ENCODE data around the gene ATP6V1G3. TPM values are rescaled to one million over a fixed set of nuclear protein-coding genes. Genes with fewer than 3 reads are reported as not detected.

ATP6V1G3 gene
- total RNA-seq, 1 donor from 2014 or later = not detected

DNA sequence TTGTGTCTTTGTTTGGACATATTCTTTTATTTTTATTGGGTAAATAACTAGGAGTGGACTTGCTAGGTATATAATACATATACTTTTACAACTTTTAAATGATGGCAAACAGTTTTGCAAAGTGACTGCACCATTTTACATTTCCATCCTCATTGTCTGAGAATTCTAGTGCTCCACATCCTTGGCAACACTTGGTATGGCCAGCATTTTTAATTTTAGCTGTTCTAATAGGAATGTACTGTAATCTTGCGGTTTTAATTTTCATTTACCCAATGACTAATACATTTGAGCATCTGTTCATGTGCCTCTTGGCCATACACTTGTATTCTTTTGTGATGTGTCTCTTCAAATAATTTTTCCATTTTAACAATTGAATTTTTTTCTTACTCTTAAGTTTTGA is 37.0 kb upstream of the ATP6V1G3 start:
- no peaks in the 10 kb centered on the region for H3K27me3 ChIP-seq
- no peak for DNase-seq (ENCODE audit: low spot score)
- H3K27me3 Mint-ChIP-seq (ENCODE audit: insufficient read depth, low read depth) = no peaks in the 10 kb centered on the region
- no peak overlapping the region for H3K4me2 ChIP-seq
- H4K20me1 ChIP-seq (ENCODE audit: low read depth) = no peaks in the 10 kb centered on the region
- H3K36me3 ChIP-seq = no peaks in the 10 kb centered on the region
- no peak overlapping the region for H3K27ac Mint-ChIP-seq
- no peak overlapping the region for H3K4me3 ChIP-seq
- H3K4me3 Mint-ChIP-seq = no peak overlapping the region
- no peaks in the 10 kb centered on the region for H3K4me1 Mint-ChIP-seq
- H3F3A ChIP-seq (ENCODE audit: low read depth) = no peaks in the 10 kb centered on the region
- H2AFZ ChIP-seq (replicated peaks) = no peak overlapping the region
- no peaks in the 10 kb centered on the region for H3K4me1 ChIP-seq
- peaks cover 14% of the 10 kb centered on the region for H3K9me3 Mint-ChIP-seq
- no peak for TF ChIP-seq EZH2phosphoT487 (IDR thresholded peaks at IDR 0.05)
- TF ChIP-seq, protein P1, sequence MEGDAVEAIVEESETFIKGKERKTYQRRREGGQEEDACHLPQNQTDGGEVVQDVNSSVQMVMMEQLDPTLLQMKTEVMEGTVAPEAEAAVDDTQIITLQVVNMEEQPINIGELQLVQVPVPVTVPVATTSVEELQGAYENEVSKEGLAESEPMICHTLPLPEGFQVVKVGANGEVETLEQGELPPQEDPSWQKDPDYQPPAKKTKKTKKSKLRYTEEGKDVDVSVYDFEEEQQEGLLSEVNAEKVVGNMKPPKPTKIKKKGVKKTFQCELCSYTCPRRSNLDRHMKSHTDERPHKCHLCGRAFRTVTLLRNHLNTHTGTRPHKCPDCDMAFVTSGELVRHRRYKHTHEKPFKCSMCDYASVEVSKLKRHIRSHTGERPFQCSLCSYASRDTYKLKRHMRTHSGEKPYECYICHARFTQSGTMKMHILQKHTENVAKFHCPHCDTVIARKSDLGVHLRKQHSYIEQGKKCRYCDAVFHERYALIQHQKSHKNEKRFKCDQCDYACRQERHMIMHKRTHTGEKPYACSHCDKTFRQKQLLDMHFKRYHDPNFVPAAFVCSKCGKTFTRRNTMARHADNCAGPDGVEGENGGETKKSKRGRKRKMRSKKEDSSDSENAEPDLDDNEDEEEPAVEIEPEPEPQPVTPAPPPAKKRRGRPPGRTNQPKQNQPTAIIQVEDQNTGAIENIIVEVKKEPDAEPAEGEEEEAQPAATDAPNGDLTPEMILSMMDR (IDR thresholded peaks at IDR 0.05) = no peak
- no peak for TF ChIP-seq EZH2 (IDR thresholded peaks at IDR 0.05)
- no peaks in the 10 kb centered on the region for H3K79me2 ChIP-seq (ENCODE audit: low read depth)
- H3K9me3 ChIP-seq (ENCODE audit: low read depth) = no peaks in the 10 kb centered on the region
- H3K9ac ChIP-seq = no peak overlapping the region
- H3K27ac ChIP-seq = no peak overlapping the region
- peaks cover 2% of the 10 kb centered on the region for H3K36me3 Mint-ChIP-seq

GRCh38 chr1:198575798-198576641 is 35.5 kb upstream of the ATP6V1G3 start:
- Mint-ChIP-seq H3K4me1 (no peaks in the 10 kb centered on the region), H3K27me3 (ENCODE audit: insufficient read depth, low read depth) (no peaks in the 10 kb centered on the region)

GRCh38 chr1:198575292-198575691 is 34.8 kb upstream of the ATP6V1G3 start:
- H3F3A ChIP-seq (ENCODE audit: low read depth) = no peaks in the 10 kb centered on the region
- no peaks in the 10 kb centered on the region for H3K4me1 Mint-ChIP-seq
- DNase-seq (ENCODE audit: low spot score) = no peak
- no peak overlapping the region for H3K27ac ChIP-seq
- no peaks in the 10 kb centered on the region for H3K4me1 ChIP-seq
- no peaks in the 10 kb centered on the region for H3K79me2 ChIP-seq (ENCODE audit: low read depth)
- no peak overlapping the region for H3K9ac ChIP-seq
- H4K20me1 ChIP-seq (ENCODE audit: low read depth) = no peaks in the 10 kb centered on the region
- H3K9me3 ChIP-seq (ENCODE audit: low read depth) = no peaks in the 10 kb centered on the region
- no peak overlapping the region for H3K4me3 ChIP-seq
- peaks cover under 1% of the 10 kb centered on the region for H3K9me3 Mint-ChIP-seq
- H3K4me2 ChIP-seq = no peak overlapping the region
- no peaks in the 10 kb centered on the region for H3K27me3 Mint-ChIP-seq (ENCODE audit: insufficient read depth, low read depth)
- TF ChIP-seq EZH2 (IDR thresholded peaks at IDR 0.05) (no peak), EZH2phosphoT487 (IDR thresholded peaks at IDR 0.05) (no peak)
- TF ChIP-seq, protein P1 (IDR thresholded peaks at IDR 0.05) = no peak
- no peaks in the 10 kb centered on the region for H3K27me3 ChIP-seq
- peaks cover under 1% of the 10 kb centered on the region for H3K36me3 Mint-ChIP-seq
- H3K27ac Mint-ChIP-seq = no peak overlapping the region
- no peak overlapping the region for H3K4me3 Mint-ChIP-seq
- no peak overlapping the region for H2AFZ ChIP-seq (replicated peaks)
- no peaks in the 10 kb centered on the region for H3K36me3 ChIP-seq

More at GRCh38 chr1:198575798-198576641, 35.5 kb upstream of the ATP6V1G3 start:
- Histone ChIP-seq H4K20me1 (ENCODE audit: low read depth) (no peaks in the 10 kb centered on the region), H3K4me1 (no peaks in the 10 kb centered on the region), H3K27ac (no peak overlapping the region), H2AFZ (replicated peaks) (no peak overlapping the region), H3K9me3 (ENCODE audit: low read depth) (no peaks in the 10 kb centered on the region), H3K27me3 (no peaks in the 10 kb centered on the region), H3K9ac (no peak overlapping the region), H3K4me2 (no peak overlapping the region), H3K79me2 (ENCODE audit: low read depth) (no peaks in the 10 kb centered on the region), H3F3A (ENCODE audit: low read depth) (no peaks in the 10 kb centered on the region), H3K4me3 (no peak overlapping the region), H3K36me3 (no peaks in the 10 kb centered on the region)
- Mint-ChIP-seq H3K36me3 (peaks cover 2% of the 10 kb centered on the region), H3K9me3 (peaks cover 4% of the 10 kb centered on the region), H3K4me3 (no peak overlapping the region), H3K27ac (no peak overlapping the region)
- no peak for DNase-seq (ENCODE audit: low spot score)
- no peak for TF ChIP-seq EZH2phosphoT487 (IDR thresholded peaks at IDR 0.05)
- TF ChIP-seq, protein P1 (IDR thresholded peaks at IDR 0.05) = no peak
